Fibroblast of villous mesenchyme (primary cell): Measurements from ENCODE around the gene P2RY14. TPM values are rescaled to one million over a fixed set of nuclear protein-coding genes. Genes with fewer than 3 reads are reported as not detected.

Source experiments
- DNase-seq: peaks from one replicate; pipeline ENCODE4 v3.0.0-alpha.2; 2010; ENCODE audit warnings: low read depth
- H3K4me3 ChIP-seq: 2 replicates; pipeline ENCODE4 v1.5.1; 2011; ENCODE audit warnings: low read depth, mild to moderate bottlenecking, low read length
- CTCF ChIP-seq: IDR thresholded peaks from 2 replicates; pipeline ENCODE4 v1.5.1; 2012; ENCODE audit warnings: low read depth, mild to moderate bottlenecking, low read length; ENCODE audit not compliant: insufficient read depth
- total RNA-seq: library from RNA; depleted of rRNA; stranded (reverse); fragments of >200 nt; gene quantifications from 2 replicates; pipeline ENCODE4 v1.2.3, GENCODE V29; 2012

The P2RY14 gene
- total RNA-seq, 1 donor = not detected

GRCh38 chr3:151312972-151313371 lies 34.6 kb upstream of the P2RY14 start:
- no peak for TF ChIP-seq CTCF
- H3K4me3 ChIP-seq = no peak overlapping the region
- DNase-seq = no peak

- TF ChIP-seq CTCF = no peak
- no peak for DNase-seq
- H3K4me3 ChIP-seq = no peak overlapping the region
Measured at GRCh38 chr3:151309566-151309965, 31.2 kb upstream of the P2RY14 start.

GRCh38 chr3:151307583-151308488 lies 29.5 kb upstream of the P2RY14 start:
- no peak for DNase-seq
- no peak for TF ChIP-seq CTCF
- no peak overlapping the region for H3K4me3 ChIP-seq

- no peak for DNase-seq
- H3K4me3 ChIP-seq = no peak overlapping the region
- no peak for TF ChIP-seq CTCF
Measured at GRCh38 chr3:151307131-151307530, 28.8 kb upstream of the P2RY14 start.

- no peak overlapping the region for H3K4me3 ChIP-seq
- no peak for DNase-seq
- TF ChIP-seq CTCF = no peak
Measured at GRCh38 chr3:151306168-151306810, 27.9 kb upstream of the P2RY14 start.

- H3K4me3 ChIP-seq = no peak overlapping the region
- TF ChIP-seq CTCF = no peak
- DNase-seq = no peak
Measured at GRCh38 chr3:151305775-151306151, 27.4 kb upstream of the P2RY14 start.
